PC-9 (cell line): ENCODE measurements around the gene GXYLT1. TPM values are rescaled to one million over a fixed set of nuclear protein-coding genes. Genes with fewer than 3 reads are reported as not detected.

Source experiments
- BruUV-seq: library from RNA; stranded (reverse); fragments of 400-500 nt; replicated peaks from 2 replicates; lab custom pipeline; 2021; lab: Mats Ljungman, UMichigan
- CTCF ChIA-PET: fragments of 300-600 bp; sonication (Branson Sonifier 250); formaldehyde crosslinking; loops from one replicate; lab custom pipeline; 2022; ENCODE audit warnings: antibody characterized with exemption; lab: Charles Lee
- POLR2A ChIA-PET: fragments of 300-600 bp; sonication (Branson Sonifier 250); formaldehyde crosslinking; loops from one replicate; lab custom pipeline; 2022; ENCODE audit warnings: antibody characterized with exemption; ENCODE audit not compliant: unreplicated experiment; lab: Charles Lee
- DNase-seq, 2 experiments: peaks; one replicate each; pipeline versions ENCODE4 v3.0.0 to v3.0.0-alpha.2; 2015 to 2022; ENCODE audit warnings: mixed read lengths in 1 of 2
- H2AFZ ChIP-seq: fragments of 200-600 bp; sonication (generic); 2 replicates; pipeline ENCODE4 v1.8.1; 2017; ENCODE audit warnings: antibody characterized with exemption
- H3F3A ChIP-seq: fragments of 200-600 bp; sonication (generic); 2 replicates; pipeline ENCODE4 v1.8.1; 2017; ENCODE audit warnings: antibody characterized with exemption, mild to moderate bottlenecking, low read depth; ENCODE audit not compliant: insufficient read depth
- H3K27ac ChIP-seq: fragments of 200-600 bp; sonication (generic); 2 replicates; pipeline ENCODE4 v1.6.1; 2016; ENCODE audit warnings: mixed run types
- H3K27me3 ChIP-seq: fragments of 200-600 bp; sonication (generic); 2 replicates; pipeline ENCODE4 v1.6.1; 2016; ENCODE audit warnings: low read depth, mixed run types; ENCODE audit not compliant: insufficient read depth
- H3K36me3 ChIP-seq: fragments of 200-600 bp; sonication (generic); 2 replicates; pipeline ENCODE4 v1.6.1; 2016; ENCODE audit warnings: low read depth, mixed run types
- H3K4me1 ChIP-seq: fragments of 200-600 bp; sonication (generic); replicated peaks from 2 replicates; pipeline ENCODE4 v1.6.1; 2016; ENCODE audit warnings: mixed run types; ENCODE audit not compliant: insufficient read depth
- H3K4me2 ChIP-seq: fragments of 200-600 bp; sonication (generic); 2 replicates; pipeline ENCODE4 v1.6.1; 2017; ENCODE audit warnings: mixed run types
- H3K4me3 ChIP-seq: fragments of 200-600 bp; sonication (generic); 2 replicates; pipeline ENCODE4 v1.6.1; 2016; ENCODE audit warnings: mixed run types
- H3K79me2 ChIP-seq: fragments of 200-600 bp; sonication (generic); 2 replicates; pipeline ENCODE4 v1.6.1; 2017; ENCODE audit warnings: low read depth, mixed run types
- H3K9me2 ChIP-seq: fragments of 200-600 bp; sonication (generic); 2 replicates; pipeline ENCODE4 v1.8.1; 2017; ENCODE audit warnings: mild to moderate bottlenecking; ENCODE audit not compliant: insufficient read depth
- H3K9me3 ChIP-seq: fragments of 200-600 bp; sonication (generic); 2 replicates; pipeline ENCODE4 v1.8.1; 2016; ENCODE audit warnings: low read depth; ENCODE audit not compliant: insufficient read depth
- H4K20me1 ChIP-seq: fragments of 200-600 bp; sonication (generic); 2 replicates; pipeline ENCODE4 v1.8.1; 2017; ENCODE audit not compliant: insufficient read depth
- CTCF ChIP-seq: fragments of 200-600 bp; sonication (generic); conservative IDR thresholded peaks from 2 replicates; pipeline ENCODE4 v1.6.1; 2017; ENCODE audit warnings: mixed run types, antibody characterized with exemption, mild to moderate bottlenecking, moderate library complexity
- EZH2 ChIP-seq: fragments of 200-600 bp; sonication (generic); IDR thresholded peaks from 2 replicates; pipeline ENCODE4 v1.8.0; 2017; ENCODE audit warnings: antibody characterized with exemption, low read depth
- intact Hi-C: fragments of 100-400 bp; cut with micrococcal nuclease; formaldehyde crosslinking; loops from one replicate; pipeline ENCODE4 v1.10.0; 2022; ENCODE audit not compliant: unreplicated experiment
- total RNA-seq: library from RNA; stranded (reverse); gene quantifications from 2 replicates; pipeline ENCODE4 v1.2.3, GENCODE V29; 2021

Gene GXYLT1
- total RNA-seq, 1 experiment from 2014 or later = 7.8 TPM

- ChIA-PET CTCF (interaction anchor here (0.6 to 1.1 kb wide), 2 partner anchors 241 to 1060 kb away, joined by 3 to 5 read pairs; no protein-coding TSS in a partner anchor), POLR2A (interaction anchor here (0.6 kb wide), 3 partner anchors 138 to 1866 kb away, joined by 3 to 8 read pairs (median 3); no protein-coding TSS in a partner anchor)
- BruUV-seq = no TSS peak
- Histone ChIP-seq H3K9me3 (no peaks in the 10 kb centered on the region), H3K27me3 (no peaks in the 10 kb centered on the region), H3K9me2 (no peaks in the 10 kb centered on the region), H2AFZ (no peak overlapping the region), H3K4me3 (peak overlapping the region; percentile 32; the same call in 1 of the 2 replicates), H3K4me2 (peak overlapping the region; percentile 75), H3K79me2 (peaks cover 79% of the 10 kb centered on the region), H3K36me3 (no peaks in the 10 kb centered on the region), H3K27ac (peak overlapping the region; percentile 64), H3F3A (peaks cover 15% of the 10 kb centered on the region), H4K20me1 (peaks cover 10% of the 10 kb centered on the region; the same call in 1 of the 2 replicates), H3K4me1 (peaks cover 28% of the 10 kb centered on the region)
- TF ChIP-seq EZH2 (no peak), CTCF (no peak)
- peak; percentile 41 to 62 for DNase-seq
- intact Hi-C loops = no loop called here
Observed at GRCh38 chr12:42130672-42131402, 13.8 kb downstream of the GXYLT1 start.

GRCh38 chr12:42129595-42130204 is 15.0 kb downstream of the GXYLT1 start:
- ChIA-PET POLR2A (no interaction called here), CTCF (no interaction called here)
- Histone ChIP-seq H3K9me3 (no peaks in the 10 kb centered on the region), H3K36me3 (no peaks in the 10 kb centered on the region), H3K4me2 (peak overlapping the region; percentile 75; the same call in 1 of the 2 replicates), H3K27ac (peak overlapping the region; percentile 64), H3K9me2 (no peaks in the 10 kb centered on the region), H4K20me1 (peaks cover 10% of the 10 kb centered on the region; the same call in 1 of the 2 replicates), H3K27me3 (no peaks in the 10 kb centered on the region), H2AFZ (no peak overlapping the region), H3F3A (peaks cover 15% of the 10 kb centered on the region), H3K4me1 (peaks cover 21% of the 10 kb centered on the region), H3K79me2 (peaks cover 76% of the 10 kb centered on the region), H3K4me3 (no peak overlapping the region)
- peak; percentile 41 to 46 for DNase-seq
- no TSS peak for BruUV-seq
- intact Hi-C loops = loop anchor here (1.0 to 10.0 kb wide), 3 partner anchors 55 to 1208 kb away; no protein-coding TSS in a partner anchor
- TF ChIP-seq EZH2 = no peak
- TF ChIP-seq CTCF = peak; percentile 88

GRCh38 chr12:42128888-42129287 is 15.8 kb downstream of the GXYLT1 start:
- peaks cover 15% of the 10 kb centered on the region for H3F3A ChIP-seq
- DNase-seq = no peak
- H2AFZ ChIP-seq = no peak overlapping the region
- POLR2A ChIA-PET = no interaction called here
- no peaks in the 10 kb centered on the region for H3K36me3 ChIP-seq
- H3K4me1 ChIP-seq = peaks cover 21% of the 10 kb centered on the region
- no peaks in the 10 kb centered on the region for H3K27me3 ChIP-seq
- no peak for TF ChIP-seq CTCF
- TF ChIP-seq EZH2 = no peak
- H3K27ac ChIP-seq = no peak overlapping the region
- intact Hi-C loops = loop anchor here (1.0 to 10.0 kb wide), 3 partner anchors 56 to 1208 kb away; no protein-coding TSS in a partner anchor
- no peak overlapping the region for H3K4me3 ChIP-seq
- no TSS peak for BruUV-seq
- CTCF ChIA-PET = no interaction called here
- H3K4me2 ChIP-seq = no peak overlapping the region
- H3K9me3 ChIP-seq = no peaks in the 10 kb centered on the region
- H3K79me2 ChIP-seq = peaks cover 72% of the 10 kb centered on the region
- peaks cover 10% of the 10 kb centered on the region; the same call in 1 of the 2 replicates for H4K20me1 ChIP-seq
- H3K9me2 ChIP-seq = no peaks in the 10 kb centered on the region
